Fibroblast of skin of right biceps (primary cell): ENCODE data around the gene NVL.
"Not testable (repeated sequence)": the region's sequence is repeated elsewhere in the genome, so short reads cannot be mapped to it uniquely, and the experiment has no call there.

Source experiments
- DNase-seq: peaks from one replicate; pipeline ENCODE4 v3.0.0-alpha.2; 2013

Gene NVL

DNA sequence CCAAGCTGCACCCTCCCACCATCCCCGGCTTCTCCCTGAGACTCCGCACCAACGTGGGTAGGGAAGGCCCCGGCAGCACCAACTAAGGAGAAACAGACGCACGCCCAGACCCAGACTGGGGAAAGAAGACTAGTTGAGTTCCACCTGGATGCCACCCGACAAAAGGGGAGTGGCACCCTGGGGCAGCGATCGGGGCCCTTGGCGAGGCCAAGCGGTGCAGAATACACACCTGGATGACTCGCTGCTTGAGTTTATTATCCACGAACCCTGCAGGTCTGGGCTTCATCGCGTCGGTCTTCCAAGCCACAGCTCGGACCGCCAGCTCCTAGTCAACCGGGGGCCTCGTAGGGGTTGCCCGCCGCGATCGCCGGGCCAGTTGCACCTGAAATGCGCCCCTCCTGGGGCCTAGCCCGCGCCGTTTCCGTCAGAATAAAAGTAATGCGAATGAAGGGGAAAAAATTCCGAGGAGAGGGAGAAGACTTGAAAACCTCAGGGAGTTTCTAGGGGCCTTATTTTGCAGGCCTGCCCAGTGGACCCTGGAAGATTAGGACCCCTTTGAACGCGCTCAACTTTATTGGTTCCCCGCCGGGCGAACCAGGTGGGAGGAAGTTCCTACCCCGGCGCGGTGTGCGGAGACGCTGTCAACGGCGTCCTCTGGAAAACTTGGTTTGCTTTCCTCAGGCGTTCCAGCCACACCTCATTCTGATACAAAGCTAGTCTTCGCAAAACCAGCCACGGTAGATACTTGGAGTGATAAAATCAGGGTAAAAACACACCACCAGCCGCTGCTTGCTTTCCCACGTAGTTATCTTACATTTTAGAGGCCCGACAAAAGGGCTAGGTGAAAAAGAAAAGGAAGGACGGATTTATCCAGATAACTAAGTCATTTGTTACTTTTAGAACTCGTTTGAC, at the start of gene NVL:
Gene NVL (minus strand): TSS at position 331 of the 912 bp plus-strand sequence. CDS start 45 bp downstream, at position 286.
- peak; percentile 90 for DNase-seq

DNA sequence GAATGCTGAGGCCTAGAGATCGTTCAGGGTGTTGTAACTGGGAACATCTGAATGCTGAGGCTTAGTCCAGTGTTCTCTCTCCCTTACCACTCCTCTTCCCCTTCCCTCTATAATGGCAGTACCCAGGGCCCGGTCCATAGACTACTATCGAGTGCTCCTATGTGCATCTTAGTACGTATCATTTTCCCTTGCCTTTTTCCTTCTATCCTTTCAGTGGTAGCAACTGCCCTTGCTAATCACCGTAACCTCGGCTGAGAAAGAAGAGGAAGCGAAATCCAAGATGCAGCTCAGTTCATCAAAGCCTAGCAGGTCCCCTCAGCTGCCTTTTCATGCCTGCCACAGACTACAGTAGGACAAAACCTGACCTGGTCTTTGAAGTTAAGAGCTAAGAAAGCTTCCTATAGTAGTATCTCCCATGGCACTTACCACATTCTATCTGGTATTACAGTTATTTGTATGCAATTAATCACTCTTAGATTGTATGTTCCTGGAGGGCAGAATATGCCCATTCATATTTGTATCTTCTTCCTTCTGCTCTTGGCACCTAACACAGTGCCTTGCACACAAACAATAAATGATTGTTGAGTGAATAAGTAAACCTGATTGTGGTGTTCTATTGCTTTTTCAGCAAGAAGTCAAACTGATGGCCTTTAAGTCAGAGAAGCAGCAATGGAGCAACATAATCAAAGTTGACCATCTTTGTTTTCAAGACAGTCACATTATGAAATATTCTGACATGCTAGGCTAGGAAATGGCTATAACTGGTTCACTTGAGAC, 49.1 kb upstream of the NVL start:
- no peak for DNase-seq

GRCh38 chr1:224377676-224378006, 47.7 kb upstream of the NVL start:
- DNase-seq, result peak; percentile 44

- DNase-seq, result no peak
Measured at GRCh38 chr1:224375059-224375458, 45.1 kb upstream of the NVL start.

- no peak for DNase-seq
Measured at GRCh38 chr1:224373008-224373590, 43.1 kb upstream of the NVL start.

DNA sequence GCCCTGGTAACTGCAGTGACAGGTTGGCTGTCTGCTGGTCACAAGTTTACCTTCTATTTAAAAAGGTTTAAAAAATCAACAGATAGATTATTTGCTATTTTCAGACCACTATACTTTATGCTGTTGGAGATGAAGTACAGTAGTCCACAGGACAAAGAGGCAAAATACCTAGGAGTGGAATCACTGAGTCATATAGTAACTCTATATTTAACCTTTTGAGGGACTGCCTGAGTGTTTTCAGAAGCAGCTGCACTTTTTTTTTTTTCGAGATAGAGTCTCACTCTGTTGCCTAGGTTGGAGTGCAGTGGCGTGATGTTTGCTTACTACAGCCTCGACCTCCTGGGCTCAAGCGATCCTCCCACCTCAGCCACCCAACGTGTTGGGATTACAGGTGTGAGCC, 38.4 kb upstream of the NVL start:
- no peak for DNase-seq

- DNase-seq, result no peak
Measured at GRCh38 chr1:224359207-224359606, 29.2 kb upstream of the NVL start.

DNA sequence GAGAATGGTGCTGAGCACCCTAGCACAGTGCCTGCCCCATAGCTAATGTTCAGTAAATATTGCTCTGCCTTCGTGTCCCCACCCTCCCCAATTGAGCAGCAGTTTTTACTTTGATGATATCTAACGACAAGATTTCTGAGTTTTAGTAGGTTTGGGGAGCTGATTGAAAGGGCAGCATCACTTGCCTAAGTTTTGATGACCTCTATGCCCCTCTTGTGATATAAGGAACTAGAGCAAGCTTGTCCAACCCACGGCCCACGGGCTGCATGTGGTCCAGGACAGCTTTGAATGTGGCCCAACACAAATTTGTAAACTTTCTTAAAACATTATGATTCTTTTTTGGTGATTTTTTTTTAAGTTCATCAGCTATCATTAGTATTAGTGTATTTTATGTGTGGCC, 28.3 kb upstream of the NVL start:
- DNase-seq, result no peak

- DNase-seq, result peak; percentile 26
Measured at GRCh38 chr1:224357626-224358124, 27.7 kb upstream of the NVL start.

DNA sequence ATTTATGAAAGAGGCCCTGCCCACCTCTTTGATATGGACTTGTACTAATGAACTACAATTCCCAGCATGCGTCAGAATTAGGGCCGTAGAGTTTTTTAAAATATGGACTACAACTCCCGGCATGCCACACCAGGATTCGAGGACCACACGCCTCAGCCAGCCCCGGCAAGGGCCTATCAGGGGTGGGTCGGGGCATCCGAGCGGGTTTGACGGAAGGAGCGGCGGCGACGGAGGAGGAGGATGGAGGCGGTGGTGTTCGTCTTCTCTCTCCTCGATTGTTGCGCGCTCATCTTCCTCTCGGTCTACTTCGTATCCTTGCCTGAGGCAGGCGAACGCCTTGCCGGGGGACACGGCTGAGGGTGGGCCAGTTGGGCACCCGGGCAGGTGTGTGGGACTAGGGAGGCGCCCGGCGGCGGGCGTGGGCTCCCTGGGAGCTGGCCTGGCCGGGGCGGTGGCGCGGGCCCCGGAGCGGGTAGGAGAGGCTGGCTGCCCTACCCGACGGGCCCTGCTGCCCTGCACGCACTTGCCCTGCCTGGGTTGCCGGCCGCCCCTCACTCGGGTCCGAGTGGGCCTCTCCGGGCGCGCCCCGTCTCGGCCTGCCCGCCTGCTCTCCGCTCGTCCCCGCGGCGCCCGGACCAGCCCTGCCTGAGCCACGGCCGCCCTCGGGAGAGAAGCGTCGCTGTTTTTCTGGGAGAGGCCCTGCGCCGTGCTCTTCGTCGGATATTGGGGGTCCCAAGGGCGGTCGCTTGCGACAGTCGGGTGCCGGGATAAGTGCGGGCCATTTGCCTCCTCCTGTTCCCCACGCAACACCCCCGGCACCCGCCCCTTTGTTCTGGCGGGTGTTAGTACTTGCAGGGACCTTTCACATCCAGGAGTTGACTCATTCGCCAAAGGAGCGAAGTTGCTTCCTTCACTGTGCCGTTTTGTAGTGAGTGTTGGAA, 27.0 kb upstream of the NVL start, which contains the start of gene CNIH4:
Gene CNIH4 (plus strand): TSS at position 195 of the 941 bp plus-strand sequence. CDS start 46 bp downstream, at position 241.
- DNase-seq, result peak; percentile 96

- DNase-seq, result no peak
Measured at GRCh38 chr1:224353975-224354925, 24.3 kb upstream of the NVL start.

DNA sequence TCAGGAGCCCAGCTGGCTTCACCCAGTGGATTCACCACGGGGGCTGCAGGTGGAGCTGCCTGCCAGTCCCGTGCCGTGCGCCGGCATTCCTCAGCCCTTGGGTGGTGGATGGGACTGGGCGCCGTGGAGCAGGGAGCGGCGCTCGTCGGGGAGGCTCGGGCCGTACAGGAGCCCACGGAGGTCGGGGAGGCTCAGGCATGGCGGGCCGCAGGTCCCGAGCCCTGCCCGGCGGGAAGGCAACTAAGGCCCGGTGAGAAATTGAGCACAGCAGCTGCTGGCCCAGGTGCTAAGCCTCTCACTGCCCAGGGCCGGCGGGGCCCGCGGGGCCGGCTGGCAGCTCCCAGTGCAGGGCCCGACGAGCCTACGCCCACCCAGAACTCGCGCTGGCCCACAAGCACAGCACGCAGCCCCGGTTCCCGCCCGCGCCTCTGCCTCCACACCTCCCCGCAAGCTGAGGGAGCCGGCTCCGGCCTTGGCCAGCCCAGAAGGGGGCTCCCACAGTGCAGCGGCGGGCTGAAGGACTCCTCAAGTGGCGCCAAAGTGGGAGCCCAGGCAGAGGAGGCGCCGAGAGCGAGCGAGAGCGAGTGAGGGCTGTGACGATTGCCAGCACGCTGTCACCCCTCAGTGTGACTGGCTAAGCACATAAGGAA, 22.6 kb upstream of the NVL start:
- DNase-seq, result not testable (repeated sequence)

GRCh38 chr1:224349716-224350115, 19.7 kb upstream of the NVL start:
- DNase-seq, result not testable (repeated sequence)

DNA sequence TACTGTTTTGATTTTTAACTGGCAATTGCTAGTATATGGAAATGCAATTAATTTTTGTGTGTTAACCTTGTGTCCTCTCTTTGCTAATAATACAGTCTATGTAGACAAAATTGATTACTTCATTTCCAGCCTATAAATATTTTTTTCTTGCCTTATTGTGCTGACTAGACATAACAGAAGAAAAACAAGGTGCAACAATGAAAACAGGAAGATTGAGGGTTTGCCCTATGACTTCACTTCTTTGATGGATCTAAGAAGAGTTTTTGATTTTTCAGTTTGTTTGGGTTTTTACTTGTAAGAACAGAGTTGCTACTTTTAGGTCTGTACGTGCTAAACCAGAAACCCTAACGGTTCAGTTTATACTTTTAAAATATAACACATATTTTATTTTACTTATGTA, 18.2 kb upstream of the NVL start:
- DNase-seq, result no peak

- no peak for DNase-seq
Measured at GRCh38 chr1:224343679-224344078, 13.7 kb upstream of the NVL start.

DNA sequence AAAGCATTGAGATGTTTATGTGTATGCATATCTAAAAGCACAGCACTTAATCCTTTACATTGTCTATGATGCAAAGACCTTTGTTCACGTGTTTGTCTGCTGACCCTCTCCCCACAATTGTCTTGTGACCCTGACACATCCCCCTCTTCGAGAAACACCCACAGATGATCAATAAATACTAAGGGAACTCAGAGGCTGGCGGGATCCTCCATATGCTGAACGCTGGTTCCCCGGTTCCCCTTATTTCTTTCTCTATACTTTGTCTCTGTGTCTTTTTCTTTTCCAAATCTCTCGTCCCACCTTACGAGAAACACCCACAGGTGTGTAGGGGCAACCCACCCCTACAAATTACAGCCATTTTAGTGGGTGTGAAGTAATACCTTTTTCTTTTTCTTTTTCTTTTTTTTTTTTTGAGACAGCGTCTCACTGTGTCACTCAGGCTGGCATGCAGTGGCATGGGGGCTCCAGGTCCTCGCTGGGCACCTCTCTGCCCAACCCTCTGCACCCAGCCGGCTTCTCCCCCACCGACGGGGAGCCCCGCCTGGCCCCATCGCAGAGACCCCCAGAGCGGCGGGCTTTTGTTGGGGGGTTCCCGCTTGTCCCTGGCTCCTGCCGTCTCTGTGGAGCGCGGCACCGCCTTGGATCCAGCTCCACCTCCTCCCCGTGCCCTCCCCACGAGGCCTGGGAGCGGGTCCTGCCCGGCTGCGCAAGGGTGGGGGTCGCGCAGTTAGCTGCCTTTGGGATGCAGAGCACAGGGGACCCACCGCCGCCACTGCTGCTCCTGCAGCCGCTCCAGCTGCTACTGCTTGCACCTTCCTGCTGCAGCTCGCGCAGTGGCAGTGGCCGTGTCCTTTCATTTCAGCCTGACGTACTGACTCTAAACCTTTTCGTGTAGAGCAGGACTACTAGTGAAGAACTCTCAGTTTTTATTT, 10.7 kb upstream of the NVL start:
- DNase-seq, result not testable (repeated sequence)

- DNase-seq, result no peak
Measured at GRCh38 chr1:224339442-224340033, 9.6 kb upstream of the NVL start.

DNA sequence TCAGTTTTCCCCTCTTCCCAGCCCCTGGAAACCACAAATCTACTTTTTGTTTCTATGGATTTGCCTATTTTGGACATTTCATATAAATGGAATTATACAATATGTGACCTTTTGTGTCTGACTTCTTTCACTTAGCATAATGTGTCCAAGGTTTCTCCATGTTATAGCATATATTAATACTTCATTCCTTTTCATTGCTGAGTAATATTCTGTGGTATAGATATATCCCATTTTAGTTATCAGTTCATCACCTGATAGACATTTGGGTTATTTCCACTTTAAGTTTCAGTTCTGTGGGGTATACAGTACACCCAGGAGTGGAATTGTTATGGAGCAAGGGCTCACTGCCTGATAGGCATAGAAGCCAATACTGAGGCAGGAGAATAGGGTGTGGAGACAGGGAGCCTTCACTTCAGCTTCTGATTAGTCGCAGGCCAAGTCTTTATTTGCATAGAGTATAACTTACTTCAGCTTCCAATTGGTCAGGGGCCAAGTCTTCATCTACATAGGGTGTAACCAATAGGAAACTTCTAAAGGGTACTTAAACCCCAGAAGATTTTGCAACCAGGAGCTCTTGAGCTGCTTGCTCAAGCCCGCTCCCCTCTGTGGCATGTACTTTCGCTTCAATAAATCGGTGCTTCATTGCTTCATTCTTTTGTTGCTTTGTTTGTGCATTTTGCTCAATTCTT, 8.3 kb upstream of the NVL start:
- DNase-seq, result no peak
